Adipocyte (in vitro differentiated cells): ENCODE results near the gene TPO.
A peak's percentile ranks its signal among the peaks of the same experiment; 100 is the strongest.

ENCODE experiments used
- DNase-seq: peaks from one replicate; pipeline ENCODE4 v3.0.0-alpha.2; 2015; ENCODE audit warnings: low read depth
- H3K27me3 ChIP-seq: replicated peaks from 2 replicates; pipeline ENCODE4 v1.7.0; 2013; ENCODE audit warnings: mild to moderate bottlenecking, low read length, moderate library complexity; ENCODE audit not compliant: control insufficient read depth, insufficient read depth
- H3K36me3 ChIP-seq: 2 replicates; pipeline ENCODE4 v1.7.0; 2013; ENCODE audit warnings: low read length, mild to moderate bottlenecking, moderate library complexity; ENCODE audit not compliant: control insufficient read depth, insufficient read depth, severe bottlenecking
- H3K4me1 ChIP-seq: 2 replicates; pipeline ENCODE4 v1.7.0; 2013; ENCODE audit warnings: mild to moderate bottlenecking, low read length, moderate library complexity; ENCODE audit not compliant: control insufficient read depth, insufficient read depth
- H3K4me3 ChIP-seq: 2 replicates; pipeline ENCODE4 v1.7.0; 2013; ENCODE audit warnings: mild to moderate bottlenecking, low read length, moderate library complexity
- H3K9ac ChIP-seq: 2 replicates; pipeline ENCODE4 v1.7.0; 2013; ENCODE audit warnings: mild to moderate bottlenecking, low read length, moderate library complexity
- H3K9me3 ChIP-seq: 2 replicates; pipeline ENCODE4 v1.7.0; 2013; ENCODE audit warnings: mild to moderate bottlenecking, low read length, moderate library complexity; ENCODE audit not compliant: control insufficient read depth

TPO gene

DNA sequence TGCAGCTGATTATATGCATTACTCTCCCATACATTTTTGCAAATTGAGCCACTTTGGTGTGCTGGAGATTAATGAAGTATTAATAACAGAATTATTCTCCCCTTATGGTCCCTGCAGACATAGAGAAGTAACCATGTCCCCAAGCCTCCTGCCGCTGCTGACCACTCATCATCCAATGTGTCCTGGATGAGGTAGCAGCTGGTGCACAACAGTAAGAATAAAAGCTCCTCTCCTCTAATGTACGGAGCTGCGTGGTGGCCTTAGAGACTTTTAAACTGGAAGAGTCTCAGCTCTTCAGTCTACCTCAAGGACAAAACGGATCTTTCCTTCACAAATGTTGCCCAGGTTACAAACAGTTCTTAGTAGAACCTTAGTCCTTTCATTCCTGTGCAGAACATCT is 37.7 kb downstream of the TPO start:
- Histone ChIP-seq H3K4me1 (no peaks in the 10 kb centered on the region), H3K9ac (no peak overlapping the region)
- no peak for DNase-seq

GRCh38 chr2:1451422-1451821 is 38.2 kb downstream of the TPO start:
- Histone ChIP-seq H3K9ac (no peak overlapping the region), H3K27me3 (peaks cover 20% of the 10 kb centered on the region), H3K4me1 (no peaks in the 10 kb centered on the region), H3K9me3 (no peaks in the 10 kb centered on the region), H3K36me3 (no peaks in the 10 kb centered on the region), H3K4me3 (no peak overlapping the region)
- no peak for DNase-seq

More for the DNA sequence above, 37.7 kb downstream of the TPO start:
- Histone ChIP-seq H3K9me3 (no peaks in the 10 kb centered on the region), H3K4me3 (no peak overlapping the region), H3K27me3 (peaks cover 20% of the 10 kb centered on the region), H3K36me3 (no peaks in the 10 kb centered on the region)

DNA sequence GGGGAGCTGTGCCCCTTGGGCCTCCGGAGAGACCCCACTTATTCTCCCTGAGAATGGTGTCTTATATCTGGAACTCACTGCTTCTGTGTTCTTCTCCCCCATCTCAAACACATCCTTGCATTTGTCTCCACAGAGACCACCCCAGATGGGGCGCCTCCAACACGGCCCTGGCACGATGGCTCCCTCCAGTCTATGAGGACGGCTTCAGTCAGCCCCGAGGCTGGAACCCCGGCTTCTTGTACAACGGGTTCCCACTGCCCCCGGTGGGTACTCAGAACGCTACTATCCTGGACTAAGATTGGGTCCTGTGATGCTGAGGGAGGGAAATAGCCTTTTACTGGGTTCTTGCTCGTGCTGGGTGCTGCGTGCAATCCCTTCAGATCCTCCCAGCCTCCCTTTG is 40.3 kb downstream of the TPO start:
- Histone ChIP-seq H3K36me3 (no peaks in the 10 kb centered on the region), H3K9ac (no peak overlapping the region), H3K4me1 (no peaks in the 10 kb centered on the region), H3K27me3 (peaks cover 12% of the 10 kb centered on the region), H3K4me3 (no peak overlapping the region), H3K9me3 (no peaks in the 10 kb centered on the region)
- DNase-seq, result no peak

DNA sequence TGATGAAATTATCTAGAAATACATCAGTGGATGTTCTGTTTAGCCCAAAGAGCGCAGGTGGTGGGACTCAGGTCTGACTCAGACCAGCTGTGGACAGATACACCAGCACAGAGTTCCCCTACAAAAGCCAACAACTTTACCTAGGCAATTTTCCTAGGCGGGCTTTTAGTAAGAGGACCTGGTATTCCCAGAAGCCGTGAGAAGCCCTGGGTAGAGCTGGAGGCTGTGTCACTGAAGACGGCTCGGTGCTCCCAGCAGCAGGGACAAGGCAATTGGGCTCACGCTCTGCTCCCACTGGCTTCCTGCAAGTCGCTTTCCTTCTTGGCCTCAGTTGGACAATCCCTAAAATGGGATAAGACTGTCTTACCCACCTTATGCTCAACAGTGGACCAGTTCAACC is 41.1 kb downstream of the TPO start:
- H3K4me1 ChIP-seq, result no peaks in the 10 kb centered on the region
- no peak for DNase-seq
- H3K9me3 ChIP-seq, result no peaks in the 10 kb centered on the region
- H3K9ac ChIP-seq, result no peak overlapping the region
- H3K36me3 ChIP-seq, result no peaks in the 10 kb centered on the region
- peaks cover 12% of the 10 kb centered on the region for H3K27me3 ChIP-seq
- no peak overlapping the region for H3K4me3 ChIP-seq

DNA sequence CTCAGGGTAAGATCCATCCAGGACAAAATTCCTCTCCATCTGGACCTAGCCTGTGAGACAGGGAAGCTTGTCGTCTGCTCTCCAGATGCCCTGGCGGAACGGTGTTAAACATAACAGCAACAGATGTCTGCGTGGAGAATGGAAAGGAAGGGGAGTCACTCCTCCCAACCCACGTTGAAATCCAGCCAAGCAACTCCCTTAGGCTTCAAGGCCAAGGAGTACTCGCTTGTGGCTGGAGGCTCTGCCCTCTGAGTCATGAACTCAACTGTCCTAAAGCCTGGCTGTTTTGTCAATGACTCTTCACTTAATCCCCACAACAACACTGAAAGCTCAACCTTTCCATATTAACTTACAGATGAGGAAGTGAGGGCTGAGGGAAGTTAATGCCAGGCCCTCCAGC is 42.2 kb downstream of the TPO start:
- peak; percentile 3 for DNase-seq
- peaks cover 8% of the 10 kb centered on the region for H3K27me3 ChIP-seq
- H3K36me3 ChIP-seq, result no peaks in the 10 kb centered on the region
- no peaks in the 10 kb centered on the region for H3K9me3 ChIP-seq
- no peaks in the 10 kb centered on the region for H3K4me1 ChIP-seq
- H3K4me3 ChIP-seq, result no peak overlapping the region
- H3K9ac ChIP-seq, result no peak overlapping the region

DNA sequence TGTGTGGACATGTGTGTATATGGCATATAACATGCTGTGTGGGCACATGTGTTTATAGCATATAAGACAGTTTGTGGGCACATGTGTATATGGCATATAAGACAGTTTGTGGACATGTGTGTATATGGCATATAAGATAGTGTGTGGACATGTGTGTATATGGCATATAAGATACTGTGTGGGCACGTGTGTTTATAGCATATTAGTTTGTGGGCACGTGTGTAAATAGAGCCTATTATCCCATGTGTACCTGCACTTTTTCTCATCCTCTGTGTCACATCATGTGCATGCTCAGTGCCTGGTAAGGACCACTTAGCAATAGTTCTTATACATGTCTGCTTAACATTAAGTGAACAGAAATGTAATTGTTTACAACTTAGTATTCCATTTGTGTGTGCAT is 45.2 kb downstream of the TPO start:
- no peaks in the 10 kb centered on the region for H3K36me3 ChIP-seq
- no peak overlapping the region for H3K9ac ChIP-seq
- no peak overlapping the region for H3K4me3 ChIP-seq
- DNase-seq, result no peak
- no peaks in the 10 kb centered on the region for H3K9me3 ChIP-seq
- H3K4me1 ChIP-seq, result no peaks in the 10 kb centered on the region
- H3K27me3 ChIP-seq, result peaks cover 10% of the 10 kb centered on the region

DNA sequence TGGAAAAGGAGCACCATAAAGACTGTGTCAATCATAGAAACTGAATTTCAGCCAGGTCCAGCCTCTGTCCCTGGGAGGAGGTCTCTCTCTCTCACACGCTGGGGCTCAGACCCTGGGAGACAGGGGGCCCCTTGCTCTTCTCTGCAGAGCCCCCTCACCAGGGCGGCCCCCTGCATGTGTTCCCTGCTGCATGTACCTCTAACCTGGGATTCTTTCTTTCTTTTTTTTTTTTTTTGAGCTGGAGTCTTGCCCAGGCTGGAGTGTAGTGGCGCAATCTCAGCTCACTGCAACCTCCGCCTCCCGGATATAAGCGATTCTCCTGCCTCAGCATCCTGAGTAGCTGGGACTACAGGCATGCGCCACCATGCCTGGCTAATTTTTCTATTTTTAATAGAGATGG is 46.5 kb downstream of the TPO start:
- no peak for DNase-seq
- Histone ChIP-seq H3K4me1 (no peaks in the 10 kb centered on the region), H3K36me3 (no peaks in the 10 kb centered on the region), H3K9ac (no peak overlapping the region), H3K27me3 (peaks cover 7% of the 10 kb centered on the region), H3K9me3 (no peaks in the 10 kb centered on the region), H3K4me3 (no peak overlapping the region)

- no peak overlapping the region for H3K9ac ChIP-seq
These were observed 47.7 kb downstream of the TPO start for GRCh38 chr2:1460851-1461418.

GRCh38 chr2:1461507-1462390 is 48.5 kb downstream of the TPO start:
- Histone ChIP-seq H3K9ac (no peak overlapping the region), H3K4me3 (no peak overlapping the region), H3K27me3 (peaks cover 7% of the 10 kb centered on the region), H3K9me3 (no peaks in the 10 kb centered on the region), H3K4me1 (no peaks in the 10 kb centered on the region), H3K36me3 (no peaks in the 10 kb centered on the region)
- DNase-seq, result no peak

More at GRCh38 chr2:1460851-1461418, 47.7 kb downstream of the TPO start:
- Histone ChIP-seq H3K27me3 (peaks cover 7% of the 10 kb centered on the region), H3K36me3 (no peaks in the 10 kb centered on the region), H3K4me3 (no peak overlapping the region), H3K9me3 (no peaks in the 10 kb centered on the region), H3K4me1 (no peaks in the 10 kb centered on the region)
- DNase-seq, result no peak

DNA sequence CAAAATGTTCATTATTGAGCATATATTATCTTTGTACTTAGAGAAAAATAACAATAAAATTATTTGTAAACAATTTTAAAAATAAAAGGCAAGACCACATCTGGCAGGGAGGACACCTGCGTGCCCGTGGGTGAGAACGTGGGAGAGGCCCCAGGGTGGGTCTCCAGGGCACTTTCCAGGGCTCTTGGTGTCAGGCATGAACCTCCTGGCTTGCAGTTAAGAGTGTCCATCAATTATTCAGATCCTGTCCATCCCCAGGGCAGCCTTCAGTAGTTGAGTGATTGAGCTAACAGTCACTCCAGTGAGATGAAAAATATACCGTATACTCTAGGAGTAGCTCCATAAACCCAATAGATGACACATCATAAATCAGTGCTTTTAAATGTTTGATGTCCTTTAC is 49.7 kb downstream of the TPO start:
- Histone ChIP-seq H3K9me3 (no peaks in the 10 kb centered on the region), H3K9ac (no peak overlapping the region), H3K4me1 (no peaks in the 10 kb centered on the region), H3K27me3 (peaks cover 7% of the 10 kb centered on the region), H3K4me3 (no peak overlapping the region), H3K36me3 (no peaks in the 10 kb centered on the region)
- DNase-seq, result no peak

DNA sequence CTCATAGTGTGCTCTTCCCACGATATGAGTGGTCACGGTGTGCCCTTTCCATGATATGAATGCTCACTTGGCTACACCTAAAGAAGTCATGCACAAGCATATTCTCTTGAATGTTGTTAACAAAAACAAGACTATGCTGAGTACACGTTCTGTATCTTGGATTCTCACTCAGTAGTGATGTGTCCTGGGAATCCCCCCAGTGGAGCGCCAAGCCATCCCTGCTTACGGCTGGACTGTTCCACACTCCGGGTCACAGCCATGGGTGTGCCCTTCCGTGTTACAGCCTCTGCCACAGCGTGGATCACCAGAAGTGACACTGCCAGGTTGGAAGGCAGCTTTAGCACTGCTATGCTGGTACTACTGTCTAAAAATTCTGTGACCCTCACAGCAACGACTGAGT is 59.1 kb downstream of the TPO start:
- Histone ChIP-seq H3K4me3 (no peak overlapping the region), H3K27me3 (no peaks in the 10 kb centered on the region), H3K4me1 (no peaks in the 10 kb centered on the region), H3K9ac (no peak overlapping the region), H3K36me3 (no peaks in the 10 kb centered on the region), H3K9me3 (no peaks in the 10 kb centered on the region)
- no peak for DNase-seq
